Activated naive CD4-positive, alpha-beta T cell treated with anti-CD3 and anti-CD28 coated beads for 36 hours (primary cell): Measurements from ENCODE around the gene SLC26A1. TPM values are rescaled to one million over a fixed set of nuclear protein-coding genes. Genes with fewer than 3 reads are reported as not detected.

ENCODE experiments used
- CTCF ChIA-PET: fragments of 350-600 bp; sonication (Branson Sonifier 250); formaldehyde crosslinking; loops from one replicate; lab custom pipeline; 2021; ENCODE audit warnings: antibody characterized with exemption; lab: Charles Lee
- DNase-seq: peaks from one replicate; pipeline ENCODE4 v3.0.0-alpha.2; 2020
- H3K27ac Mint-ChIP-seq: one replicate; pipeline ENCODE4 v1.8.0; 2021; ENCODE audit warnings: mild to moderate bottlenecking, mixed read lengths
- H3K27me3 Mint-ChIP-seq: one replicate; pipeline ENCODE4 v1.8.0; 2021; ENCODE audit warnings: low read depth, mixed read lengths
- H3K36me3 Mint-ChIP-seq: one replicate; pipeline ENCODE4 v1.8.0; 2021; ENCODE audit warnings: low read depth, mixed read lengths
- H3K4me1 Mint-ChIP-seq: one replicate; pipeline ENCODE4 v1.8.0; 2021; ENCODE audit warnings: low read depth, mixed read lengths
- H3K4me3 Mint-ChIP-seq: one replicate; pipeline ENCODE4 v1.8.0; 2021; ENCODE audit warnings: mild to moderate bottlenecking, moderate library complexity, mixed read lengths
- H3K9me3 Mint-ChIP-seq: one replicate; pipeline ENCODE4 v1.8.0; 2021; ENCODE audit warnings: mixed read lengths
- intact Hi-C: fragments of 100-400 bp; cut with micrococcal nuclease; formaldehyde crosslinking; loops from one replicate; pipeline ENCODE4 v1.15.1; 2023
- total RNA-seq, 2 experiments: library from RNA; stranded (reverse); gene quantifications; one replicate each; pipeline ENCODE4 v1.2.3, GENCODE V29; 2021

The SLC26A1 gene
- total RNA-seq, 2 experiments from 2014 or later: not detected

GRCh38 chr4:973431-974397 is 19.5 kb downstream of the SLC26A1 start, which contains the start of gene DGKQ:
TSS of gene DGKQ (minus strand) at chr4:973569. CDS start at chr4:973482, 87 bp downstream.
- Mint-ChIP-seq H3K4me3 (peak within 1 kb of the TSS; percentile 59), H3K9me3 (no peaks in the 10 kb centered on the region), H3K4me1 (peaks cover 5% of the 10 kb centered on the region), H3K27me3 (no peaks in the 10 kb centered on the region), H3K27ac (no peak within 1 kb of the TSS), H3K36me3 (no peaks in the 10 kb centered on the region)
- CTCF ChIA-PET: no interaction called here
- DNase-seq: peak; percentile 81
- intact Hi-C loops: loop anchor here (1.0 kb wide), 4 partner anchors 14 to 268 kb away; partner anchors contain the start of genes IDUA and PCGF3

GRCh38 chr4:972651-973424 is 20.4 kb downstream of the SLC26A1 start:
- Mint-ChIP-seq H3K4me3 (peak overlapping the region; percentile 59), H3K36me3 (no peaks in the 10 kb centered on the region)
- CTCF ChIA-PET: no interaction called here

GRCh38 chr4:971666-972500 is 21.3 kb downstream of the SLC26A1 start:
- H3K9me3 Mint-ChIP-seq: no peaks in the 10 kb centered on the region
- DNase-seq: no peak
- H3K27ac Mint-ChIP-seq: no peak overlapping the region
- no peaks in the 10 kb centered on the region for H3K36me3 Mint-ChIP-seq
- CTCF ChIA-PET: no interaction called here
- H3K4me3 Mint-ChIP-seq: peak overlapping the region; percentile 59
- peaks cover 5% of the 10 kb centered on the region for H3K4me1 Mint-ChIP-seq
- H3K27me3 Mint-ChIP-seq: no peaks in the 10 kb centered on the region
- intact Hi-C loops: no loop called here

More at GRCh38 chr4:972651-973424, 20.4 kb downstream of the SLC26A1 start:
- DNase-seq: peak; percentile 53
- peaks cover 5% of the 10 kb centered on the region for H3K4me1 Mint-ChIP-seq
- intact Hi-C loops: loop anchor here (1.0 kb wide), 4 partner anchors 14 to 268 kb away; partner anchors contain the start of genes IDUA and PCGF3
- no peaks in the 10 kb centered on the region for H3K9me3 Mint-ChIP-seq
- H3K27me3 Mint-ChIP-seq: no peaks in the 10 kb centered on the region
- H3K27ac Mint-ChIP-seq: no peak overlapping the region

- intact Hi-C loops: no loop called here
- DNase-seq: no peak
- no peaks in the 10 kb centered on the region for H3K36me3 Mint-ChIP-seq
- no peak overlapping the region for H3K4me3 Mint-ChIP-seq
- H3K9me3 Mint-ChIP-seq: no peaks in the 10 kb centered on the region
- CTCF ChIA-PET: no interaction called here
- H3K4me1 Mint-ChIP-seq: peaks cover 5% of the 10 kb centered on the region
- no peak overlapping the region for H3K27ac Mint-ChIP-seq
- H3K27me3 Mint-ChIP-seq: no peaks in the 10 kb centered on the region
These were observed 22.2 kb downstream of the SLC26A1 start for GRCh38 chr4:970854-971520.

DNA sequence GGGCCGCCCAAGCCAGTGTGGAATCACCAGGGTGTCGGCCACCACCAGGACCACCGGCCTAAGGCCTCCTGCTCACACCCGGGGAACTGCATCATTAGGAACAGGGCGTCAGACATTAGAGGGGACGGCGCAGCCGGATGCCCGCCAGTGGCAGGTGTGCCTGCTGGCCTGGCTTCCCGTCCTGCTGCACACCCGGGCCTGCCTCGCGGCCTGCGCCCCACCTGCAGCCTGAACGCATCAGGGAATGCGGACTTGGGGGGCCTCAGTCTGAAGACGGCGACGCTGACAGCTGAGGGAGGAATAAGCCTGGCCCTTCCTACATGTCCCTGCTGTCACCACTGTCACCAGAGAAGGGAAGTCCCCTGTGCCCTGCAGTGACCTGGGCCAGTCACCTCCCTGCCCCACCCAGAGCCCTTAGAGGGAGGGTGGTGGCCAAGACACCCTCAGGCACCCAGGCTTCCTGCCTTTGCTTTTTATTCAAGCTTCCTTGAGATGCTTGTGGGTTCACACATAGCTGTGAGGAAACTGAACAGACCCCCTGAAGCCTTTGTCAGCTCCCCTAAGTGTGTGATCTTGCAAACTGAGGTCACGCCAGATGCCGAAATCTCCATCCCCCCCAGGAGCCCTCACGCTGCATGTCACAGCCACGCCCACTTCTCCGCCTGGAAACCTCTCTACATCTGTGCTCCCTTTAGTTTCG is 23.0 kb downstream of the SLC26A1 start:
- CTCF ChIA-PET: no interaction called here
- intact Hi-C loops: no loop called here
- Mint-ChIP-seq H3K27ac (no peak overlapping the region), H3K36me3 (no peaks in the 10 kb centered on the region), H3K4me1 (peaks cover 5% of the 10 kb centered on the region), H3K4me3 (no peak overlapping the region), H3K27me3 (no peaks in the 10 kb centered on the region), H3K9me3 (no peaks in the 10 kb centered on the region)
- no peak for DNase-seq

DNA sequence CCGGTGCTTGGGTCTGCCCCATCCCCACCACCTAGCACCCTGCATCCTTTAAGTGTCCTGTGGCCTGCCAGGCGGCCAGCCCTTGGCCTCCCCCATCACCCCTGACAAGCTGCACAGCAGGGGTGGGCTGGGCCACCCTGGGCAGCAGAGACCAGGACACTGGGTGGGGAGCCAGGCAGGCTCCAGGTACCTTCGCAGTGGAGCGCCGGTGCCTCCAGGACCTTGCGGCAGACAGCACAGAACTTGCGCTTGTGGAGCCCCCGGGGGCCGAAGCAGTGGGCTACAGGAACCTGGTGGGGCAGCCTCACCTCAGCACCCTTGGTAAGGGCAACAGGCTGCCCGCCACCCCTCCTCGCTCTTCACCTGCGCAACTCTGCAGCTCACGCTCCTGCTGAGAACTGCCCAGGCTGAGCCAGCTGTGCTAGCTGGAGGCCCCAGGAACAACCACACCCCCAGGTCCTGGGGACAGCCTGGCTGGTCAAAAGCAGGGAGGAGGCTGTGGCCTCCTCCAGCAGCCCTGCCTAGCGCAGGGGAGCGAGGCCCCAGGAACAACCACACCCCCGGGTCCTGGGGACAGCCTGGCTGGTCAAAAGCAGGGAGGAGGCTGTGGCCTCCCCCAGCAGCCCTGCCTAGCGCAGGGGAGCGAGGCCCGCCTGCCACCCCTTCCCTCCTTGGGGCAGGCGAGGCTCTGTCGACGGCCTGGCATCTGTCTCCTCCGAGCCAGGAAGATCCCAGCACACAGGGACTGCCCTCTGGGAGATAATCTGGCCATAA is 24.4 kb downstream of the SLC26A1 start:
- CTCF ChIA-PET: interaction anchor here (0.5 kb wide), 1 partner anchor 450 kb away, joined by 3 read pairs; no protein-coding TSS in a partner anchor
- no peaks in the 10 kb centered on the region for H3K36me3 Mint-ChIP-seq
- no peak for DNase-seq
- H3K4me1 Mint-ChIP-seq: peaks cover 5% of the 10 kb centered on the region
- H3K27ac Mint-ChIP-seq: no peak overlapping the region
- H3K4me3 Mint-ChIP-seq: no peak overlapping the region
- no peaks in the 10 kb centered on the region for H3K9me3 Mint-ChIP-seq
- H3K27me3 Mint-ChIP-seq: no peaks in the 10 kb centered on the region
- intact Hi-C loops: no loop called here

- no peaks in the 10 kb centered on the region for H3K36me3 Mint-ChIP-seq
- H3K4me3 Mint-ChIP-seq: no peak overlapping the region
- CTCF ChIA-PET: interaction anchor here (0.5 kb wide), 1 partner anchor 451 kb away, joined by 3 read pairs; no protein-coding TSS in a partner anchor
- intact Hi-C loops: no loop called here
- H3K27me3 Mint-ChIP-seq: no peaks in the 10 kb centered on the region
- no peak overlapping the region for H3K27ac Mint-ChIP-seq
- no peak for DNase-seq
- H3K9me3 Mint-ChIP-seq: no peaks in the 10 kb centered on the region
- peaks cover 5% of the 10 kb centered on the region for H3K4me1 Mint-ChIP-seq
These were observed 25.0 kb downstream of the SLC26A1 start for GRCh38 chr4:968221-968620.

GRCh38 chr4:967113-968104 is 25.8 kb downstream of the SLC26A1 start:
- CTCF ChIA-PET: no interaction called here
- H3K36me3 Mint-ChIP-seq: no peaks in the 10 kb centered on the region
- no peak for DNase-seq
- intact Hi-C loops: no loop called here
- no peaks in the 10 kb centered on the region for H3K9me3 Mint-ChIP-seq
- no peak overlapping the region for H3K27ac Mint-ChIP-seq
- peaks cover 5% of the 10 kb centered on the region for H3K4me1 Mint-ChIP-seq
- no peaks in the 10 kb centered on the region for H3K27me3 Mint-ChIP-seq
- no peak overlapping the region for H3K4me3 Mint-ChIP-seq

- CTCF ChIA-PET: no interaction called here
- intact Hi-C loops: no loop called here
- Mint-ChIP-seq H3K27ac (no peak overlapping the region), H3K4me3 (no peak overlapping the region), H3K9me3 (no peaks in the 10 kb centered on the region), H3K27me3 (no peaks in the 10 kb centered on the region), H3K4me1 (peaks cover 3% of the 10 kb centered on the region), H3K36me3 (no peaks in the 10 kb centered on the region)
- no peak for DNase-seq
These were observed 26.7 kb downstream of the SLC26A1 start for GRCh38 chr4:966266-967112.
